T-helper 2 cell treated with Interferon-gamma antibody and Interleukin-4, amounts not matched to agents 5 μg/mL and 100 μg/mL, for 36 hours (primary cell): ENCODE data around the gene IKZF3.
A peak's percentile ranks its signal among the peaks of the same experiment; 100 is the strongest.

Experiments used
- DNase-seq: peaks from one replicate; pipeline ENCODE4 v3.0.0; 2021; ENCODE audit warnings: low spot score
- H3K27ac Mint-ChIP-seq: one replicate; pipeline ENCODE4 v1.8.0; 2021; ENCODE audit warnings: mild to moderate bottlenecking, mixed read lengths
- H3K27me3 Mint-ChIP-seq: one replicate; pipeline ENCODE4 v1.8.0; 2021; ENCODE audit warnings: low read depth, mixed read lengths
- H3K36me3 Mint-ChIP-seq: one replicate; pipeline ENCODE4 v1.8.0; 2021; ENCODE audit warnings: low read depth, mixed read lengths
- H3K4me1 Mint-ChIP-seq: one replicate; pipeline ENCODE4 v1.8.0; 2021; ENCODE audit warnings: low read depth, mixed read lengths
- H3K4me3 Mint-ChIP-seq: one replicate; pipeline ENCODE4 v1.8.0; 2022; ENCODE audit warnings: mild to moderate bottlenecking, moderate library complexity, mixed read lengths
- H3K9me3 Mint-ChIP-seq: one replicate; pipeline ENCODE4 v1.8.0; 2021; ENCODE audit warnings: mixed read lengths

IKZF3 gene

DNA sequence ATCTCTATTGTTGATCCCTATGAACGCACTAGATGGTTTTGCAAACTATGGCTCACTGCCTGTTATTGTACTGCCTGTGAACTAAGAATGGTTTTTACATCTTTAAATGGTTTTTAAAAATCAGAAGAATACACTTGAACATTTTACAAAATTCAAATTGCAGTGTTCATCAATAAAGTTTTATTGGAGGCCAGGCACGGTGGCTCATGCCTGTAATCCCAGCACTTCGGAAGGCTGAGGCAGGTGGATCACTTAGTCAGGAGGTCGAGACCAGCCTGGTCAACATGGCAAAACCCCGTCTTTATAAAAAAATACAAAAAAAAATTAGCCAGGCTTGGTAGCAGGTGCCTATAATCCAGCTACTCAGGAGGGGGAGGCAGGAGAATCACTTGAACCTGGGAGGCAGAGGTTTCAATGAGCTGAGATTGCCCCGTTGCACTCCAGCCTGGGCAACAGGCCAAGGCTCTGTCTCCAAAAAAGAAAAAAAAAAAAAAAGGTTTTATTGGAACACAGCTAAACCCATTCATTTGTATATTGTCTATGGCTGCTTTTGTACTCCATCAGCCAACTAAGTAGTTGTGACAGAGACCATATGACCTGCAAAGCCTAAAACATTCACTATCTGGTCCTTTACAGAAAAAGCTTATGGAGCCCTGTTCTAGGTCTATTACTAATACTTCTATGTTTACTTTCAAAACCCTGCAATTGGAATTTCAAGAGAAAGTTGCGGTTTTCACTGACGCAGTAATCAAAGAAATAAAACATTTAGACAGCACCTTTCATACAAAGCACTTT, 18.9 kb downstream of the IKZF3 start:
- DNase-seq: no peak
- no peak overlapping the region for H3K4me3 Mint-ChIP-seq
- H3K36me3 Mint-ChIP-seq: peaks cover 25% of the 10 kb centered on the region
- peaks cover 4% of the 10 kb centered on the region for H3K9me3 Mint-ChIP-seq
- no peak overlapping the region for H3K27ac Mint-ChIP-seq
- peaks cover 52% of the 10 kb centered on the region for H3K4me1 Mint-ChIP-seq
- no peaks in the 10 kb centered on the region for H3K27me3 Mint-ChIP-seq

- Mint-ChIP-seq H3K4me3 (no peak overlapping the region), H3K27ac (no peak overlapping the region), H3K36me3 (peaks cover 42% of the 10 kb centered on the region), H3K27me3 (no peaks in the 10 kb centered on the region), H3K4me1 (peaks cover 29% of the 10 kb centered on the region), H3K9me3 (peaks cover 24% of the 10 kb centered on the region)
- DNase-seq: no peak
Observed at GRCh38 chr17:39841134-39841683, 22.9 kb downstream of the IKZF3 start.

DNA sequence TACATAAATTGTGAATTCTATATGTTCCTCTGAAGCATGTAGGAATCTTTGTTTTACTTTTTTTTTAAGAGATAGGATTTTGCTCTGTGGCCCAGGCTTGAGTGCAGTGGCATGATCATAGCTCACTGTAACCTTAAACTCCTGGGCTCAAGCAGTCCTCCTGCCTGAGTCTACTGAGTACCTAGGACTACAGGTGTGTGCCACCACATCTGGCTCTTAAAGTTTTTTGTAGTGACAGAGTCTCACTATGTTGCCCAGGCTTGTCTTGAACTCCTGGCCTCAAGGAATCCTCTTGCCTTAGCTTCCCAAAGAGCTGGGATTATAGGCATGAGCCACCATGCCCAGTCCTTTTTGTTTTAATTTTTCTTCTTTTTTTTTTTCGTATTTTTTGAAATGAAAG, 25.3 kb downstream of the IKZF3 start:
- Mint-ChIP-seq H3K9me3 (peaks cover 36% of the 10 kb centered on the region), H3K27me3 (no peaks in the 10 kb centered on the region), H3K36me3 (peaks cover 54% of the 10 kb centered on the region), H3K4me3 (no peak overlapping the region), H3K27ac (no peak overlapping the region), H3K4me1 (peaks cover 17% of the 10 kb centered on the region)
- no peak for DNase-seq

DNA sequence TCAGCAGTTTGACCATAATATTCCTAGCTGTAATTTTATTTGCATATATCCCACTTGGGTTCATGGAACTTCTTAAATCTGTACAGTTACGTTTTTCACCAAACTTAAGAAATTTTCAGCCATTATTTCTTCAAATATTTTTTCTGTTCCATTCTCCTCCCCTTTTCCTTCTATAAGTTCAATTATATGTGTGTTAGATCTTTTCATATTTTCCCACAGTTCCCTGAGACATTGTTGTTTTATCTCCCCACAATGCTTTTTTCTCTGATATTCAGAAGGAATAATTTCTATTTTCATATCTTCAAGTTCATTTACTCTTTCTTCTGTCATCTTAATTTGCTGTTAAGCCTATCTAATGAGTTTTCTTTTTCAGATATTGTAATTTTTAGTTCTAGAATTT, 26.1 kb downstream of the IKZF3 start:
- Mint-ChIP-seq H3K9me3 (peaks cover 39% of the 10 kb centered on the region), H3K36me3 (peaks cover 56% of the 10 kb centered on the region), H3K4me3 (no peak overlapping the region), H3K4me1 (peaks cover 10% of the 10 kb centered on the region), H3K27me3 (no peaks in the 10 kb centered on the region), H3K27ac (no peak overlapping the region)
- no peak for DNase-seq

- Mint-ChIP-seq H3K4me1 (peaks cover 2% of the 10 kb centered on the region), H3K27ac (no peak overlapping the region), H3K9me3 (peaks cover 40% of the 10 kb centered on the region), H3K27me3 (no peaks in the 10 kb centered on the region), H3K36me3 (peaks cover 56% of the 10 kb centered on the region), H3K4me3 (no peak overlapping the region)
- no peak for DNase-seq
Observed at GRCh38 chr17:39836117-39836516, 28.0 kb downstream of the IKZF3 start.

GRCh38 chr17:39835038-39835786, 28.9 kb downstream of the IKZF3 start:
- no peak overlapping the region for H3K27ac Mint-ChIP-seq
- peaks cover under 1% of the 10 kb centered on the region for H3K4me1 Mint-ChIP-seq
- no peak overlapping the region for H3K4me3 Mint-ChIP-seq
- H3K9me3 Mint-ChIP-seq: peaks cover 35% of the 10 kb centered on the region
- no peak for DNase-seq
- H3K36me3 Mint-ChIP-seq: peaks cover 49% of the 10 kb centered on the region
- H3K27me3 Mint-ChIP-seq: no peaks in the 10 kb centered on the region

DNA sequence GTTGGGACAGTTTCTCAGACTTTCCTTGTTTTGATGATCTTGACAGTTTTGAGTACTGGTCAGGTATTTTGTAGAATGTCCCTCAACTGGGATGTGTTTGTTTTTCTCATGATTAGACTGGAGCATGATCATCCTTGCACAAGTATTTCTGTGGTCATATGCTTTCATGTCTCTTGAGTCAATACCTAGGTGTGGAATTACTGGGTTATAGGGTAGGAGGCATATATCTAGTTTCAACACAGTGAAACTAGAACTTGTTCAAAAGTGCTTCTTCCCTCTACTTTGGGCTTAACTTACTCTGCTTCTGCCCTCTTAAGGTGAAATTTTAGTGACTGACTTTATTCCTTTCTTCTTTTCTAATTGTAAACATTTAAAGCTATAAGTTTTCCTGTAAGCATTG, 30.1 kb downstream of the IKZF3 start:
- H3K27ac Mint-ChIP-seq: no peak overlapping the region
- peaks cover 26% of the 10 kb centered on the region for H3K9me3 Mint-ChIP-seq
- no peak overlapping the region for H3K4me3 Mint-ChIP-seq
- no peaks in the 10 kb centered on the region for H3K27me3 Mint-ChIP-seq
- H3K36me3 Mint-ChIP-seq: peaks cover 40% of the 10 kb centered on the region
- H3K4me1 Mint-ChIP-seq: peaks cover 4% of the 10 kb centered on the region
- DNase-seq: no peak

- Mint-ChIP-seq H3K9me3 (peaks cover 16% of the 10 kb centered on the region), H3K36me3 (peaks cover 41% of the 10 kb centered on the region), H3K4me3 (no peak overlapping the region), H3K27me3 (no peaks in the 10 kb centered on the region), H3K4me1 (peaks cover 4% of the 10 kb centered on the region), H3K27ac (no peak overlapping the region)
- no peak for DNase-seq
Observed at GRCh38 chr17:39831588-39831987, 32.5 kb downstream of the IKZF3 start.

- no peaks in the 10 kb centered on the region for H3K27me3 Mint-ChIP-seq
- H3K36me3 Mint-ChIP-seq: peaks cover 58% of the 10 kb centered on the region
- peaks cover 6% of the 10 kb centered on the region for H3K4me1 Mint-ChIP-seq
- DNase-seq: no peak
- no peak overlapping the region for H3K4me3 Mint-ChIP-seq
- peaks cover 25% of the 10 kb centered on the region for H3K9me3 Mint-ChIP-seq
- no peak overlapping the region for H3K27ac Mint-ChIP-seq
Observed at GRCh38 chr17:39828443-39828842, 35.7 kb downstream of the IKZF3 start.

- H3K4me1 Mint-ChIP-seq: peaks cover 11% of the 10 kb centered on the region
- no peaks in the 10 kb centered on the region for H3K27me3 Mint-ChIP-seq
- DNase-seq: no peak
- no peak overlapping the region for H3K4me3 Mint-ChIP-seq
- peaks cover 70% of the 10 kb centered on the region for H3K36me3 Mint-ChIP-seq
- H3K9me3 Mint-ChIP-seq: peaks cover 39% of the 10 kb centered on the region
- H3K27ac Mint-ChIP-seq: no peak overlapping the region
Observed at GRCh38 chr17:39826334-39826733, 37.8 kb downstream of the IKZF3 start.

DNA sequence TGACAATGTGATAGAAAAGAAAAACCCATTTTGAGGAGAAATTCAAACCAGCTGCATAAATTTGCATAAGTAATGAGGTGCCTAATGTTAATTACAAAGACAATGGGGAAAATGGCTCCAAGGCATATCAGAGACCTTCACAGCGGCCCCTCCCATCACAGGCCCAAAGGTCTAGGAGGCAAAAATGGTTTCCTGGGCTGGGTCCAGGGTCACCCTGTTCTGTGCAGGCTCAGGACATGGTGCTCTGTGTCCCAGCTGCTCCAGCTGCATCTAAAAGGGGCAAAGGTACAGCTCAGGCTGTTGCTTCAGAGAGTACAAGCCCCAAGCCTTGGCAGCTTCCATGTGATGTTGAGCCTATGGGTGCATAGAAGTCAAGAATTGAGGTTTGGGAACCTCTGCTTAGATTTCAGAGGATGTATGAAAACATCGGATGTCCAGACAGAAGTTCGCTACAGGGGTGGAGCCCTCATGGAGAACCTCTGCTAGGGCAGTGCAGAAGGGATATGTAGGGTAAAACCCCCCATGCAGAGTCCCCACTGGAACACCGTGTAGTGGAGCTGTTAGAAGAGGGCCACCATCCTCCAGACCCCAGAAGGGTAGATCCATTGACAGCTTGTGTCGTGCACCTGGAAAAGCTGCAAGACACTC, 40.6 kb downstream of the IKZF3 start:
- peaks cover 77% of the 10 kb centered on the region for H3K36me3 Mint-ChIP-seq
- no peak overlapping the region for H3K27ac Mint-ChIP-seq
- H3K4me1 Mint-ChIP-seq: peaks cover 29% of the 10 kb centered on the region

GRCh38 chr17:39822051-39822451, 42.1 kb downstream of the IKZF3 start:
- H3K4me3 Mint-ChIP-seq: no peak overlapping the region
- peaks cover 43% of the 10 kb centered on the region for H3K9me3 Mint-ChIP-seq
- no peaks in the 10 kb centered on the region for H3K27me3 Mint-ChIP-seq
- DNase-seq: no peak
- no peak overlapping the region for H3K27ac Mint-ChIP-seq
- peaks cover 36% of the 10 kb centered on the region for H3K4me1 Mint-ChIP-seq
- peaks cover 66% of the 10 kb centered on the region for H3K36me3 Mint-ChIP-seq

More for the DNA sequence above, 40.6 kb downstream of the IKZF3 start:
- DNase-seq: no peak
- Mint-ChIP-seq H3K27me3 (no peaks in the 10 kb centered on the region), H3K4me3 (no peak overlapping the region), H3K9me3 (peaks cover 43% of the 10 kb centered on the region)

DNA sequence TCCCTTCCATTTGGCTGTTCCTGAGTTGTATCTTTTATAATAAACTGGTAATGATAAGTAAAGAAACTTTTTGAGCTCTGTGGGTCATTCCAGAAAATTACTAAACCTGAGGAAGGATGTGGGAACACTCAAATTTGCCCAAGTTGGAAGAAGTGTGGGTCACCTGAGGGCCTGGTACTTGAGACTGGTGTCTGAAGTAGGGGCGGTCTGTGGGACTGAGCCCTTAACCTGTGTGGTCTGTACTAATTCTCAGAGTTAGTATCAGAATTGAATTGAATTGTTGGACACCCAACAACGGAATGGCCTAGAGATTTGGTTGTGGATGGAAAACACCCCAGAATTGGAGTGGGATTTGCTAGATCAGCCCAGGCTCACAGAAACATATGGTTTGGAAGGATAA, 43.1 kb downstream of the IKZF3 start:
- Mint-ChIP-seq H3K9me3 (peaks cover 43% of the 10 kb centered on the region), H3K27me3 (no peaks in the 10 kb centered on the region), H3K4me1 (peaks cover 35% of the 10 kb centered on the region), H3K27ac (no peak overlapping the region), H3K36me3 (peaks cover 60% of the 10 kb centered on the region), H3K4me3 (no peak overlapping the region)
- no peak for DNase-seq

- no peaks in the 10 kb centered on the region for H3K27me3 Mint-ChIP-seq
- H3K4me3 Mint-ChIP-seq: no peak overlapping the region
- peaks cover 41% of the 10 kb centered on the region for H3K9me3 Mint-ChIP-seq
- no peak for DNase-seq
- H3K36me3 Mint-ChIP-seq: peaks cover 56% of the 10 kb centered on the region
- peaks cover 37% of the 10 kb centered on the region for H3K4me1 Mint-ChIP-seq
- H3K27ac Mint-ChIP-seq: peak overlapping the region; percentile 47
Observed at GRCh38 chr17:39820541-39820940, 43.6 kb downstream of the IKZF3 start.
